ENCODE results near the gene FANCI. TPM values are rescaled to one million over a fixed set of nuclear protein-coding genes. Genes with fewer than 3 reads are reported as not detected.

FANCI gene
- total RNA-seq, 1 experiment from 2014 or later = 163 TPM

GRCh38 chr15:89209057-89209456 lies 34.7 kb upstream of the FANCI start:
- no peak for DNase-seq (ENCODE audit: low spot score)
- Histone ChIP-seq H3K9me3 (ENCODE audit: low read depth, low read length, poor library complexity, severe bottlenecking) (no peaks in the 10 kb centered on the region), H3K27me3 (replicated peaks; ENCODE audit: insufficient read depth, low read depth, low read length, poor library complexity) (no peaks in the 10 kb centered on the region), H3K4me1 (ENCODE audit: insufficient read depth, low read length, poor library complexity, severe bottlenecking) (no peaks in the 10 kb centered on the region), H3K4me3 (ENCODE audit: low read depth, low read length, poor library complexity, severe bottlenecking) (no peak overlapping the region), H3K27ac (ENCODE audit: low read depth, low read length, poor library complexity, severe bottlenecking) (no peak overlapping the region), H3K36me3 (ENCODE audit: insufficient read depth, low read length, poor library complexity, severe bottlenecking) (no peaks in the 10 kb centered on the region)
- TF ChIP-seq CTCF (conservative IDR thresholded peaks at IDR 0.05; ENCODE audit: low read depth, low read length) = no peak
- no peak for TF ChIP-seq EZH2 (IDR thresholded peaks at IDR 0.05; ENCODE audit: borderline replicate concordance, low read depth, low read length, poor library complexity, severe bottlenecking)
- ChIA-PET POLR2A (ENCODE audit: low non-redundant PET) (no interaction called here), CTCF (no interaction called here)
- intact Hi-C loops (cut with micrococcal nuclease; ENCODE audit: unreplicated experiment) = loop anchor here (5.0 kb wide), 1 partner anchor 103 kb away; no protein-coding TSS in a partner anchor
- BruUV-seq (replicated peaks) = no TSS peak

- H3K27ac ChIP-seq (ENCODE audit: low read depth, low read length, poor library complexity, severe bottlenecking) = no peak overlapping the region
- no peak overlapping the region for H3K4me3 ChIP-seq (ENCODE audit: low read depth, low read length, poor library complexity, severe bottlenecking)
- ChIA-PET POLR2A (ENCODE audit: low non-redundant PET) (no interaction called here), CTCF (no interaction called here)
- H3K36me3 ChIP-seq (ENCODE audit: insufficient read depth, low read length, poor library complexity, severe bottlenecking) = no peaks in the 10 kb centered on the region
- H3K4me1 ChIP-seq (ENCODE audit: insufficient read depth, low read length, poor library complexity, severe bottlenecking) = no peaks in the 10 kb centered on the region
- no peaks in the 10 kb centered on the region for H3K27me3 ChIP-seq (replicated peaks; ENCODE audit: insufficient read depth, low read depth, low read length, poor library complexity)
- DNase-seq (ENCODE audit: low spot score) = no peak
- intact Hi-C loops (cut with micrococcal nuclease; ENCODE audit: unreplicated experiment) = no loop called here
- no TSS peak for BruUV-seq (replicated peaks)
- no peak for TF ChIP-seq EZH2 (IDR thresholded peaks at IDR 0.05; ENCODE audit: borderline replicate concordance, low read depth, low read length, poor library complexity, severe bottlenecking)
- TF ChIP-seq CTCF (conservative IDR thresholded peaks at IDR 0.05; ENCODE audit: low read depth, low read length) = no peak
- H3K9me3 ChIP-seq (ENCODE audit: low read depth, low read length, poor library complexity, severe bottlenecking) = no peaks in the 10 kb centered on the region
These were observed 32.1 kb upstream of the FANCI start for GRCh38 chr15:89211678-89212170.

- H3K36me3 ChIP-seq (ENCODE audit: insufficient read depth, low read length, poor library complexity, severe bottlenecking) = no peaks in the 10 kb centered on the region
- ChIA-PET POLR2A (ENCODE audit: low non-redundant PET) (no interaction called here), CTCF (no interaction called here)
- intact Hi-C loops (cut with micrococcal nuclease; ENCODE audit: unreplicated experiment) = no loop called here
- H3K27me3 ChIP-seq (replicated peaks; ENCODE audit: insufficient read depth, low read depth, low read length, poor library complexity) = no peaks in the 10 kb centered on the region
- no peak for TF ChIP-seq CTCF (conservative IDR thresholded peaks at IDR 0.05; ENCODE audit: low read depth, low read length)
- TF ChIP-seq EZH2 (IDR thresholded peaks at IDR 0.05; ENCODE audit: borderline replicate concordance, low read depth, low read length, poor library complexity, severe bottlenecking) = no peak
- BruUV-seq (replicated peaks) = no TSS peak
- H3K4me1 ChIP-seq (ENCODE audit: insufficient read depth, low read length, poor library complexity, severe bottlenecking) = no peaks in the 10 kb centered on the region
- H3K9me3 ChIP-seq (ENCODE audit: low read depth, low read length, poor library complexity, severe bottlenecking) = no peaks in the 10 kb centered on the region
- no peak overlapping the region for H3K27ac ChIP-seq (ENCODE audit: low read depth, low read length, poor library complexity, severe bottlenecking)
- H3K4me3 ChIP-seq (ENCODE audit: low read depth, low read length, poor library complexity, severe bottlenecking) = no peak overlapping the region
- no peak for DNase-seq (ENCODE audit: low spot score)
These were observed 28.2 kb upstream of the FANCI start for GRCh38 chr15:89215627-89216026.
